ENCODE data around the gene CTNNA3. TPM values are rescaled to one million over a fixed set of nuclear protein-coding genes. Genes with fewer than 3 reads are reported as not detected.

Gene CTNNA3
- total and polyA plus RNA-seq, 10 donors: 0.03 to 2.4 (median 0.76) TPM; not detected in 1

GRCh38 chr10:66747451-66747850, 948.5 kb downstream of the CTNNA3 start:
- no peak for DNase-seq
- Histone ChIP-seq H3K36me3 (no peaks in the 10 kb centered on the region), H3K4me1 (no peaks in the 10 kb centered on the region), H3K27me3 (replicated peaks in 1 of 7) (no peaks in the 10 kb centered on the region), H3K9me3 (no peaks in the 10 kb centered on the region), H3K4me3 (no peak overlapping the region), H3K27ac (no peak overlapping the region)
- TF ChIP-seq CTCF (IDR thresholded peaks at IDR 0.05 in 8 of 11, conservative IDR thresholded peaks at IDR 0.05 in 3 of 11) (no peak), POLR2AphosphoS5 (IDR thresholded peaks at IDR 0.05) (no peak), POLR2A (IDR thresholded peaks at IDR 0.05) (no peak)
- 67 to 79% (median 72%) methylated on average over 2 of the region's 2 CpGs for WGBS, 5 donors
- intact Hi-C loops (cut with DNase I; ENCODE audit: low total_unique reads): no loop called here

GRCh38 chr10:66746711-66747110, 949.3 kb downstream of the CTNNA3 start:
- no peak for DNase-seq
- Histone ChIP-seq H3K9me3 (no peaks in the 10 kb centered on the region), H3K4me3 (no peak overlapping the region), H3K4me1 (no peaks in the 10 kb centered on the region), H3K27ac (no peak overlapping the region), H3K27me3 (replicated peaks in 1 of 7) (no peaks in the 10 kb centered on the region), H3K36me3 (no peaks in the 10 kb centered on the region)
- intact Hi-C loops (cut with DNase I; ENCODE audit: low total_unique reads): no loop called here
- 46 to 94% (median 79%) methylated on average over 2 of the region's 2 CpGs for WGBS, 5 donors
- TF ChIP-seq POLR2A (IDR thresholded peaks at IDR 0.05): no peak
- no peak for TF ChIP-seq POLR2AphosphoS5 (IDR thresholded peaks at IDR 0.05)
- TF ChIP-seq CTCF (IDR thresholded peaks at IDR 0.05 in 8 of 11, conservative IDR thresholded peaks at IDR 0.05 in 3 of 11): no peak

GRCh38 chr10:66746246-66746645, 949.7 kb downstream of the CTNNA3 start:
- intact Hi-C loops (cut with DNase I; ENCODE audit: low total_unique reads): no loop called here
- TF ChIP-seq POLR2AphosphoS5 (IDR thresholded peaks at IDR 0.05): no peak
- no peak for TF ChIP-seq CTCF (IDR thresholded peaks at IDR 0.05 in 8 of 11, conservative IDR thresholded peaks at IDR 0.05 in 3 of 11)
- TF ChIP-seq POLR2A (IDR thresholded peaks at IDR 0.05): no peak
- H3K27ac ChIP-seq: no peak overlapping the region
- H3K36me3 ChIP-seq: no peaks in the 10 kb centered on the region
- no peaks in the 10 kb centered on the region for H3K4me1 ChIP-seq
- no peak for DNase-seq
- H3K9me3 ChIP-seq: no peaks in the 10 kb centered on the region
- H3K4me3 ChIP-seq: no peak overlapping the region
- no peaks in the 10 kb centered on the region for H3K27me3 ChIP-seq (replicated peaks in 1 of 7)

- no peak for DNase-seq
- no peaks in the 10 kb centered on the region for H3K9me3 ChIP-seq
- H3K27me3 ChIP-seq (replicated peaks in 1 of 7): no peaks in the 10 kb centered on the region
- intact Hi-C loops (cut with DNase I; ENCODE audit: low total_unique reads): no loop called here
- WGBS, 5 donors: 65 to 82% (median 76%) methylated on average over 2 of the region's 2 CpGs
- no peaks in the 10 kb centered on the region for H3K36me3 ChIP-seq
- TF ChIP-seq CTCF (IDR thresholded peaks at IDR 0.05 in 8 of 11, conservative IDR thresholded peaks at IDR 0.05 in 3 of 11) (no peak), POLR2A (IDR thresholded peaks at IDR 0.05) (no peak), POLR2AphosphoS5 (IDR thresholded peaks at IDR 0.05) (no peak)
- no peaks in the 10 kb centered on the region for H3K4me1 ChIP-seq
- no peak overlapping the region for H3K27ac ChIP-seq
- H3K4me3 ChIP-seq: no peak overlapping the region
These were observed 951.1 kb downstream of the CTNNA3 start for GRCh38 chr10:66744915-66745314.

All from spleen (tissue), 11 donors.